NCI-H345 (cell line): Measurements from ENCODE around the gene TTBK2.
"Not testable (repeated sequence)": the region's sequence is repeated elsewhere in the genome, so short reads cannot be mapped to it uniquely, and the experiment has no call there.

Experiments
- DNase-seq: peaks from one replicate; lab custom pipeline; 2025; lab: John Stamatoyannopoulos, UW

The TTBK2 gene

DNA sequence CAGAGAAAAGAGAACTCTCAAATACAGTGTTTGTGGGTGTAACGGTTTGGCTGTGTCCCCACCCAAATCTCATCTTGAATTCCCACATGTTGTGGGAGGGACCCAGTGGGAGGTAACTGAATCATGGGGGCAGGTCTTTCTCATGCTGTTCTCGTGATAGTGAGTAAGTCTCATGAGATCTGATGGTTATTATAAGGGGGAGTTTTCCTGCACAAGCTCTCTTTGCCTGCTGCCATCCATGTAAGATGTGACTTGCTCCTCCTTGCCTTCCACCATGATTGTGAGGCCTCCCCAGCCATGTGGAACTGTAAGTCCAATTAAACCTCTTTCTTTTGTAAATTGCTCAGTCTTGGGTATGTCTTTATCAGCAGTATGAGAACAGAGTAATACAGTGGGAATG, 158.8 kb downstream of the TTBK2 start:
- DNase-seq, result not testable (repeated sequence)

DNA sequence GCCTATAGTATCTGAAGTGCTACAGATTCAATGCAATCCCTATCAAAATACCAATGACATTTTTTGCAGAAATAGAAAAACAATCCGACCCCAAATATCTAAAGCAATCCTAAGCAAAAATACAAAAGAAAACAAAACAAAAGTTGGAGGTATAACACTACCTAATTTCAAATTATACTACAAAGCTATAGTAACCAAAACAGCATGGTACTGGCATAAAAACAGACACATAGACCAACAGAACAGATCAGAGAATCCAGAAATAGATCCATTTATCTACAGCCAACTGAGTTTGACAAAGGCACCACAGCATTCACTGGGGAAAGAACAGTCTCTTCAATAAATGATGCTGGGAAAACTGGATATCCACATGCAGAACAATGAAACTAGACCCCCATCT, 159.8 kb downstream of the TTBK2 start:
- DNase-seq, result no peak

DNA sequence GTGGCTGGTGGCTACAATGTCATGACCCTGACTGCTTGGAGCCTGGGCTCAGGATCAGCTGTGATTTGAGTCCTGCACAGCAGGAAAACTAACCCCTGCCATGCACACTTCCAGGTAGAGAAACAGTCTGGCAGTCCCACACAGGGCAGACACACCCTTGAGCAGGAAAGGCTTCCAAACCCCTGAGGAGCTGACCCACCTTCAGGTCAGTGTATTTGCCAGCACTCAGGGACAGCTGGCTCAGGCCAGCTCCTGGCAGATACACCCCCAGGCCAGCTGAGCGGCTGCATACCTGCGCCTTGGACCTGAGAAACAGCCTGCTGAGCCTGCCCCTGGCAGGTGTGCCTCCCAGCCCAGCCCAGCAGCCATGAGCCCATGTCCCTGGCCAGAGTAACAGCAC, 161.5 kb downstream of the TTBK2 start:
- no peak for DNase-seq

DNA sequence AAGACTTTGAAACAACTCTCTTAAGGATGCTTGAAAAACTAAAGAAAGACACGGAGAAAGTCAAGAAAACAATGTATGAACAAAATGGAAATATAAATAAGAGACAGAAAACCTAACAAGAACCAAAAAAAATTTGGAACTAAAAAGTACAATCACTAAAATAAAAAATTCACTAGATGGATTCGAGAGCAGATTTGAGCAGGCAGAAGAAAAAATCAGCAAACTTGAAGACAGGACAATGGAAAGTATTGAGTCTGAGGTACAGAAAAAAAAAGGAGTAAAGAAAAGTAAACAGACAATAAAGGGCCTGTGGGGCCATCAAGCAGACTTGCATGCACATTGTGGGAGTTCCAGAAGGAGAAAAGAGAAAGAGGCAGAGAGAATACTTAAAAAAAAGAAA, 170.3 kb downstream of the TTBK2 start:
- DNase-seq, result no peak

DNA sequence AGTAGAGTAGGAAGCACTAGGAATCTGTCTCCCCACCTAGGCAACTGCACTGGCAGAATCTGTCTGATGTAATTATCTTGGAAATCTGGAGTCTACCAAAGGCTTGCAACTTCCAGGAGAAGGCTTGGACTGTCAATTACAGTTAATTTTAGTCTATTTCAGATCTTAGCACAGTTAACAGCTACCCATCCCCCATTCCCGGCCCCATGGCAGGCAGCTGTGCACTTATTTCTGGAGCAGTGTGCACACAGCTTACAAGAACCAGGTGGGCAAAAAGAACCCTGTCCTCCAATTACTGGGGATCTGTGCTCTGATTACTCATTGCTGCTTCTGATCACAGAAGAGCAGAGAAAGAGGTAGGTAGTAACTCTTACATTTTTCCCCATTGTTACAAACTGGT, 171.3 kb downstream of the TTBK2 start:
- no peak for DNase-seq

DNA sequence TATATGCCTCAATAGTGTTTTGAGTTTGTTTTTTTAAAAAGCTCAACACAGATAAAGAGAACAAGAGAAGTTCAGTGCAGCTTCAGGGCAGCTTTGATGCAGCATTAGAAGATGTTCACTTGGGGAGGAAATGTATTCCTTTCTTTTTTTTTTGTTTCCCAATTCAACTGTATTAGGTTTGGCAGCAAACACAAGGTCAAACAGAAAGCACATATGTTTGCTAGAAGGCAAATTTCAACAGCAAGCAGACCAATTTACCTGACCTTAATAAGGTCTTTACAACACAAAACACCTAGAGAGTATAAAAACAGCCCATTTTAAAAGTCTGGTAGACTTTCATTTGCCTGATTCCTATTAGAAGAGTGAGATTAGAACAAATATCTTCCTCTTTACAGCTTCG, 176.4 kb downstream of the TTBK2 start:
- no peak for DNase-seq

DNA sequence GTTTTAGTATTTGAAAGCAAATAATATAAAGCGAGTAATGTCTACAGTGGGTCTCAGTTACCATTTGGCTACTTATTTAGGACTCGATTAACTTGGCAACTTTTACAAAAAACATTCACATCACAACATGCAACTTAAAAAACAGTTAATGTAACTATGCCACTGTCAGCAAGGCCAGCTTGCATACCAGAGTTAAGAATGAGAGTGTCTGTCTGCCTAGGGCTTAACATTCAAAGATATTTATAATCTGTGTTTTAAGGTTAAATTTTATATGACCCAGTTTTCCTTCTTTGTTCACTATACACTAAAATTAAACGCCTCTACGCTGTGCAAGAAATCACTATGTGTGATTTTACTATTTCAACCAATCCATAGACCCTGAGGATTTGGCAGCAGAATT, 178.4 kb downstream of the TTBK2 start:
- DNase-seq, result no peak

DNA sequence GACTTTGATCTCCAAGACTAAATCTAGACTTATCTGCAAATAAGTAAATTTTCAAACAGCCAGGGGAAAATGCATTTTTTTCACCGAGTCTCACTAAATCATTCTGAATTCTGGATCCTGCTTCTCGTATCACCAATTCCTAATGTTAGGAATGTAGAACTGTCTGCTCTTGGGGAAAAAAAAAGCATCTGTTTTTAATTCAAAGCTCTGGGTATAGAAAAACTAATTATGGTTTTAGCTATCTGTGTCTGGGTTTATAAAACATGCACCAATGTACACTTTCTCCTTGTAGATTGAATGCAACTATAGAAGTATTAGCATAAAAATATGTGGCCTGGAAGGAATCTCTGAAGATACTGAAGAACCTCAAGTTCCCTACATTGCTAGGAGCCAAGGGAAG, 178.9 kb downstream of the TTBK2 start:
- no peak for DNase-seq

DNA sequence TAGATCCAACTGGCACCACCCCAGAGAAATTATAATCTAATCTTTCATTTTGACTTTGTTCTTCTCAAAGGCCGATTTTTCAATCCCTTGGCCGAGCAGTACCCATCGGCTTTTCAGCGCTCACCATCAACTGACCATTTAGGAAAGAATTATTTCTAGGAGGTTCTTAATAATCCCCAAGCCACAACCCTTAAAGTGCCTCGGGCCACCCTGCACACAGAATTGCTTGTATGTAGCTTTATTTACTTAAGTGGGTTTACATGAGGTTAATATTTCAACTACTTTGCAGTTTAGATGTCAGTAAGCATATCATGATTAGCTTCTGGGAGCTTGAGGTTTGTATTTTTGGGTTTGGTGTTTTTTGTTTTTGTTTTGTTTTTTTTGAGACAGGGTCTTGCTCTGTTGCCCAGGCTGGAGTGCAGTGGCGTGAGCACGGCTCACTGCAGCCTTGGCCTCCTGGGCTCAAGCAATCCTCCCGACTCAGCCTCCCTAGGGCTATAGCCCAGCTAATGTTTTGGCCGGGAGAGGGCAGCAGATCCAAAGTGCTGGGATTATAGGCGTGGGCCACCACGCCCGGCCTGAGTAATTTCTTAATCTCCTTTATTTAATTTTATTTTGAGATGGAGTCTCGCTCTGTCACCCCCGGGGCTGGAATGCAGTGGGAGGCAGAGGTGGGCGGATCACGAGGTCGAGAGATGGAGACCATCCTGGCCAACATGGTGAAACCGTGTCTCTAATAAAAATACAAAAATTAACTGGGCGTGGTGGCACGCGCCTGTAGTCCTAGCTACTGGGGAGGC, 182.8 kb downstream of the TTBK2 start:
- DNase-seq, result no peak

DNA sequence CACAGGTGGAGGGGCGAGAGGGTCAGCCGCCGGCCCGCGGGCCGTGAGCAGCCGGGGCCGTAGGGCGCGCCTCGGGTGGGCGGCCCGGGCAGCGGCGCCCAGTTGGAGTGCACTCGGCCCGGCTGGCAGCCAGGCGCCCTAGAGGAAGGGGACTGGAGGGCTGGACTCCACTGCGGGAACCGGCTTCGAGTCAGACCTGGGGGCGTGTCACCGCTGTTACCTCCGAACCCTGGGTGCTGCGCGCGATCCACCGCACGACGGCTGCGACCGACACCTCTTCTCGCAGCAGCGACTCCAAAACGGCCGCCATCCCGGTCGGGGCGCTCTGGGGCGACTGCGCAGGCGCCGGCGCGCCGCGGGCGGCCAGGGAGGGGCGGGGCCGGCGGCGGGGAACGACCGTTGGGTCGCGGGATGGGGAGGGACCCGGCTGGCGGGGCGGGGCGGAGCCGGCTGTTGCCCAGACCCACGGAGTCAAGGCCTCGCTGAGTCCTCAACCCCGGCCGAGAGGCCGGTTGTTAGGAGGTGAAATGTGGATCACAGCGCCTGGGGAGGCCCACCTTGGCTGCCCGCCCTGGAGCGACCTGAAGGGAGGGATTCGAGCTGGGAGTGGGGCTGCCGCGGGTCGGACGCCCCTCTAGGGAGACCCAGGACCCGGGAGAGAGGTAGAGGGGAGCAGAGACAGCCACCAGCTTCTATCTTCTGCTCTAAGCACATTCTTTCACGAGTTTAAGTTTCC, 183.6 kb downstream of the TTBK2 start, which contains the start of gene CDAN1:
TSS of gene CDAN1 (minus strand) at position 336 of the 736 bp plus-strand sequence. CDS start at position 310, 26 bp downstream.
- peak; percentile 82 for DNase-seq

DNA sequence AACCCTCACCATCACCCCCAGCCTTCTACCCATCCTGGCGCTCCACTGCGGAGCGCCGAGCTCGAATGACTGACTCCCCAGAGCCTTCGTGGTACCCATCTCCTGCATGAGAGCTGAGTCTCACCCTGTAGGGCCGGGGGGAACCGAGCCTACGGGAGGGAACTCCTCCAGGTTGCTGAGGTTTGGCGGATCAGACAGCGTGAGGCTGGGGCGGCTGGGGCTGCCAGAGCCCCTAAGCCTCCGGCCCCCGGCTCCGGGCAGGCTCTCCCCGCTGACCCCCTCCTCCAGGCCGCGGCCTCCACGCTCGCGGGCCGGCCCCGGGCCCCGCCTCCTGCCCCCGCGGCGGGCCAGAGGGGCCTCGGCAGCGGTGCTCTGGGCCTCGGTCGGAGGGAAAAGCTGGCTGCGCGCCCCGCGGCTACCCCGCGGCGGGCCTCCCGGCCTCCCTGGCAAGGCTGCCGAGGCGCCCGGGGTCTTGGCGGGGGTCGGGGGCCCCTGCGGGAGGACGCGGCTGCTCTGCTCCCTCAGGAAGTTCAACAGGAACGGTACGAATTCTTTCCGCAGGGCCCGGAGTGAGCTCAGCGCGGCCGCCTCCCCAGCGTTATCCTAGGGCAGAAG, 184.3 kb downstream of the TTBK2 start:
- no peak for DNase-seq

DNA sequence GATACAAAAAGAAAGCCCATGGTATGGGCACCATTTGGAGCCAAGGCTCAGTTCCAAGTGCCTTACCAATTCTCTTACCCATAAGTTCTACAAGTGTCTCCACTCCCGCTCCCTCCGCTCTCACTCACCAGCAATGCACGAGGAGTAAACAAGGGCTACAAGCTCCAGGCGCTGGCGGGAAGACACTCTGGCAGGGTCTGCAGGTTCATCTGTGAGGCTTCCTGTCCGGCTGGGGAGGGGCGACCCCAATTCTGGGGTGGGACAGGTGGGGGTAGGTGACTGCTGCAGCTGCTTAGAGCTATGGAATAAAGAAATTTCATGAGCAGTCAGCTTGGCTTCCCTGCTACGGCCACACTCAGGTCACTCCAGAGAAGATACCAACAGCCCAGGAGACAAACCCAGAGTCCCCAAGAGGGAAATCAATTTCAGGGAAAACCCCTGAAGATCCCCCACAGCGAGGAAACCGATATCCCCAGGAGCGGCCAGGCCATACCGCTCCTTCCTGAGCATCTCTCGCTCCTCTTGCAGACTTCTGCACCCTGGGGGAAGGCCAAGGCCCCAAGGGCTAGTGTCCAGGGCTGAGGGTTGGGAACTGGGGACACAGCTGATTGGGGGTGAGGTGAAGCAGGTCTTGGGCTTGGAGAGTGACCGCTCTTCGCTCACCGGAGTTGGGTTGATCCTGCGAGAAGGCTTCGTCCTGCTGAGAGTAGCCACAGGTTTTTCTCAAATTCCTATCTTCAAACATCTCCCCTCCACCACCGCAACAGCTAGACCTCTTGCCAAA, 185.0 kb downstream of the TTBK2 start:
- no peak for DNase-seq

DNA sequence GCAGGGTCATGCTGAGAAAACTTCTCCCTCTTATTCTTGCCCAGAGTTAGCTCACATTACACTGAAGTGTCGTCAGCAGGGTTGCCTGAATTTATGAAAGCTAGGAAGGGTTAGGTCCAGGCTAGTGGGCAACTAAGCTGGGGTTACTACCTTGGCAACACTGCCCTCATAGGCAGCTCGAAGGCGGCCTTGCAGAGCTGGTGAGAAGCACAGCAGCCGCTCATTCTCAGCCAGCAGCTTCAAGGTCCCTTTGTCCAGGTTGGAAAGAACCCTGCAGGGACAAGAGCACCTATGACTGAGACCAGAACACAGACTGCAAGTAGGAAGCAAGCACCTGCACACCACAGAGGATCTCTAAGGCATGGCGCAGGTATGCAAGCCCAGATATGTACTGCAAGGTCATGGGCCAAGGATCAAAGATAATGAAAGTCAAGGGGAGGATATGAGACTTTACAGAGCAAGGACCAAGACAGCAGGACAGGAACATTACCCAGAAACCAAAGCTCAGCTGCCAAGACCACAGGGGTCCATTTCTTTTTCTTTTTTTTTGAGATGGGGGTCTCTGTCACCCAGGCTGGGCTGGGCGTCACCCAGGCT, 186.4 kb downstream of the TTBK2 start:
- no peak for DNase-seq

DNA sequence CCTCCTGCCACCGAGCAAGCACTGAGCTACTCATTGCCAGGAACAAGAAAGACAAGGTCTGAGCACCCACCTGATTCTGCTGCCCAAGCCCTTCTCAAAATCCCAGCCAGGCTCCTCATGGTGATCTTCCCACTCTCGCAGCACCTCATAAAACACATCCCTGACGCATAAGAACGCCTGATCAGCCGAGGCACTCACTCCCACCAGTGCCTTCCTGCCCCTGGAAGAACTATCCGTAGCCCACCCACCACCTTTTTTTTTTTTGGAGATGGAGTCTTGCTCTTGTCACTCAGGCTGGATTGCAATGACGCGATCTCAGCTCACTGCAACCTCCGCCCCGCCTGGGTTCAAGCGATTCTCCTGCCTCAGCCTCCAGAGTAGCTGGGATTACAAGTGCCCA, 187.6 kb downstream of the TTBK2 start:
- no peak for DNase-seq

DNA sequence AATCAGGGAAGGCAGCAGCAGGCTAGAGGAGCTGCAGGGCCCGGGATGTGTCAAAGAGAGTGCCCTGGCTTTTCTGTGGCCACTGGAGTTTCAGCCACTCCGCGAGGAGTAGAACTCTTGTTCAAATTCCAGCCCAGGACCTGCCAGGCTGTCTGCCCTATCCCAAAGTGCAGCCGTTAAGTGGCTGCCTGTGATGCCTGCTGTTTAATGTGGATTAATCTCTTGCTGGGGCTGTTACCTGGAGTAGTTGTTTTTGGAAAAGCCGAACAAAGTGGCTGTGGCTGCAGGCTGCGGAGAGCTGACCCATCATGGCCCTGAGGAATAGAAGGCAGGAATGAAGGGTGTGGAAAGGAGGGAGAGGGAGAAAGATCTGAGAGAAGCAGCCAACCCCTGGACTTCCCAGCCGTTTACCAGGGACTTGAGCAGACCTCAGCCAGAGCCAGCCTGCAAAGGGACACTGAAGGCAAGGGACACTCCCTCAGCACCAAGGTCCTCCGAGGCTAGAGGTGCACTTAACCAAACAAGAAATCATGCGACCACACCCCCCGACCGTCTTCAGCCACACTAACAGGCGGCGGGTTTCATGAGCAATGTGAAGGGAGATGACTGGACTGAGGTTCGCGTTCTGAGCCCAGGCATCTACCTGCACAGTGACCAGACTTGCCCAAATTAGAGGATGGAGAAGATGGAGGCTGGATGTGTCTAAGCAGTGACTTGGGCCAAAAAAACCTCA, 188.3 kb downstream of the TTBK2 start:
- DNase-seq, result no peak

DNA sequence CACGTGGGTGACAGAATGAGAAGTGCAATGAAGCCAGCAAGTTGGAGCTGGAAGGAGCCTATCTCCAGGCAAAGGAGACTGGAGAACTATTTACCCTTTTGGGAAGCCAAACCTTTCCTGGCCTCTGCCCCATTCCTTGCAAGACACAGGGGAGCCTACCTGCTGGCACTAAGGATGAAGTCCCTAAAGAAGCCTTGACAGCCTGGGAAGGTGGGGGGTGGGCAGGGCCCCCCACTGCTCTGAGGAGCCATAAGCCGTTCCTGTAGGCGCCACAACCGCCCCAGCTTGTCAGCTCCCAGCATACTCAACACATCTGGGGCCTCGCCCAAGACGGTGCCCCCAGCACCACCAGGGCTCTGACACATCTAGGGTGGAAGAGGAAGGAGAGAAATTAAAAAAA, 189.1 kb downstream of the TTBK2 start:
- DNase-seq, result no peak

DNA sequence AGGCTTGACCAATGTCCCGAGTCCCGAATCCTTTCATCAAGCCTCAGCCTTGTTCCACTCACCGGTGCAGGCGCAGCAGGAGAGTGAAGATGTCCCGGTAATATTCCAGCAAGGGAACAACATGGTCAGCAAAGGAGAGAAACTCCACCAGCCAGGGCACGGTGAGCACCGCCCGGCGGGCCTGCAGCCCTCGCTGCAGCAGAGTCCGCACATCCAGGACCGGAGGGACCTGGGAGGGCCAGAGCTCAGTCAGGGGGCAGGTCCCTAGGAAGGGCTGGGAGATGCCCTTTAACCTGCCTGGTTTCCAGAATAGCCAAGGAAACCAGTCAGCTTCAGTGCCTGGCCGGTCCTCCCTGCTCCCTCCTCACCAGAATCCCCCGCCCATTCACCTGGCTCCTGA, 190.0 kb downstream of the TTBK2 start:
- no peak for DNase-seq

DNA sequence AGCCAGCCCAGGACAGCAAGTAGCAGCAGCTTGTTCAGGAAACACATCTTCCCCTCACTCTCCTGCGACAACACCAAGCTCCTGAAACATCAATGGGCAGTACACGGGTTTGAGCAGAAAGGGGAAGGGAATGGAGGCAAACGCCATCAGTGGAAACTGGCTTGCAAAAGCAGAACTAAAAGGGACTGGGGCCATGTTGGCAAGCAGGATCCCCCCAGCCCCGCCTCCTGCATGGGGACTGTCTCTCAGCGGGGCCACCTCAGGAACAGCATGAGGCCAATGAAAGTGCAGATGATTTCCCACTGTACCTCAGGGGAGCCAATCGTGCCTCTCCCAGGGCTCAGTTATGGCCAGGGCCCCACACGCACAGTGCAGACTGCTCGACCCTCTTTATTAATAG, 190.4 kb downstream of the TTBK2 start:
- DNase-seq, result no peak

DNA sequence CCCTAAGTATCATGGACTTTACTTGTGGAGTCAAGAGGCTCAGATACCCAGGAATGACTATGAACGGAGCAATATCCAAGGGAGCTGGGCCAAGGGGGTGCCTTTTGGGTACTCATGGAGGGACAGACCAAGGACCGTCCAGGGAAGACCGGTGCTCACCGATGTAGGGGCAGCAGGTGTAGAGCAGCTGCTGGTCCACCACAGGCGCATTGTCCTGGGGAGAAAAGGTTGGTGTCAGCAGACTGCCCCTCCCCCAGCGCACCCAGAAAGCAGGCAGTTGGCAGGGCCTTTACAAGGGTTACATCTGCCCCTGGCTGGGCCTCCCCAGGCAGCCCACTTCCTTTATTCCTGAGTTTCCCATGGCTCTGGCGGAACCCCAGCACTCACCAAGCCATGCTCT, 191.2 kb downstream of the TTBK2 start:
- no peak for DNase-seq

DNA sequence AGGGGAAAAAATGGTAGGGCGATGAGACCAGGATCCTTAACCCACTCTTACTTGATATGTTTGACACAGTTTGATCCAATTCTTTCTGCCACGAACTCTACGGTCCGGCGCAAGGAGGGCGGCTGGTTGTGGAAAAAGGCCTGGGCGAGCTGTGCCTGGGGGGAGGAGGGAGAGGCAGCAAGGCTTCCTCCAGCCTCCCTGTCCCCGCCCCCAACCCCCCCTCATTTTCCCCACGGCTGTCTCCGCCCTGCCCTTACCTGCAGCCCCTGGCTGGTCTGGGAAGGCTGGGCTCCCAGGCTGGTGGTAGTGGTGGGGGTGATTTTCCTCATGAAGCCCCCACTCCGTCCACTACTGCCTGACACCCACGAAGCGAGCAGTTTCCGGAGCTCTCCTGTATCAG, 191.6 kb downstream of the TTBK2 start:
- no peak for DNase-seq

DNA sequence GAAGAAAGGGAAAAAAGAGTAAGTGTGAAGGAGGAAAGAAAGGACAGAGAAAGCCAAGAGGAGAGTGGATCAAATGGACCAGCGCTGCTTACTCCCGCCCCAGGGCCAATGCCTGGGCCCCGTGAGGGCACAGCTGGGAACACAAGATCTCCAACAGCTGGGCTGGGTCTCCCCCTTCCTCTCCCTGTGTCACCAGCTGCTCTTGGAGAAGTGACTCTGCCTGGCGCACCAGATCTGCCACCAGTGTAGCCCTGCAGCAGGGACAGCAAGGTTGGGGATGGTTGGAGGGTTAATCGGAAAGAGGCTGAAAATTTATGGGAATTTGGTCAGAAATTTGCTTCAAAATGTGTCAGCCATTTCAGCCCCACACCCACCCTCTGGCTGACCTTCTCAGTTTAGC, 192.0 kb downstream of the TTBK2 start:
- DNase-seq, result no peak
